Liver (tissue), 9 donors: Measurements from ENCODE around the gene CREB3L2. TPM values are rescaled to one million over a fixed set of nuclear protein-coding genes. Genes with fewer than 3 reads are reported as not detected.

ENCODE experiments used
- DNase-seq: peaks from one replicate; pipeline ENCODE4 v3.0.0-alpha.2; 2017; ENCODE audit warnings: low spot score
- H3K27ac ChIP-seq, 2 donors: one replicate each; pipeline ENCODE4 v1.7.0; 2013; ENCODE audit warnings: inconsistent platforms in 2 of 2, low read length in 2 of 2, control low read depth in 1 of 2, low read depth in 1 of 2, mild to moderate bottlenecking in 1 of 2
- H3K27me3 ChIP-seq, 4 donors: one replicate each; pipeline versions ENCODE4 v1.6.1 to v1.7.0; 2013; ENCODE audit warnings: low read length in 3 of 4, inconsistent platforms in 1 of 4, mild to moderate bottlenecking in 1 of 4, moderate library complexity in 1 of 4; ENCODE audit not compliant: control insufficient read depth in 4 of 4, insufficient read depth in 4 of 4
- H3K36me3 ChIP-seq, 4 donors: one replicate each; pipeline versions ENCODE4 v1.6.1 to v1.7.0; 2013; ENCODE audit warnings: low read length in 3 of 4, mild to moderate bottlenecking in 3 of 4, low read depth in 1 of 4, moderate library complexity in 1 of 4; ENCODE audit not compliant: control insufficient read depth in 4 of 4, insufficient read depth in 3 of 4
- H3K4me1 ChIP-seq, 4 donors: one replicate each; pipeline versions ENCODE4 v1.6.1 to v1.7.0; 2013; ENCODE audit warnings: low read length in 3 of 4, mild to moderate bottlenecking in 3 of 4, moderate library complexity in 1 of 4; ENCODE audit not compliant: control insufficient read depth in 4 of 4, insufficient read depth in 4 of 4
- H3K4me3 ChIP-seq, 3 donors: one replicate each; pipeline versions ENCODE4 v1.6.1 to v1.7.0; 2013; ENCODE audit warnings: low read length in 3 of 3, control low read depth in 1 of 3, low read depth in 1 of 3, mild to moderate bottlenecking in 1 of 3
- H3K9ac ChIP-seq, 2 donors: one replicate each; pipeline ENCODE4 v1.7.0; 2013; ENCODE audit warnings: low read length in 2 of 2, mild to moderate bottlenecking in 2 of 2, moderate library complexity in 2 of 2, control low read depth in 1 of 2, low read depth in 1 of 2
- H3K9me3 ChIP-seq, 4 donors: one replicate each; pipeline versions ENCODE4 v1.6.1 to v1.7.0; 2013; ENCODE audit warnings: low read length in 3 of 4; ENCODE audit not compliant: control insufficient read depth in 4 of 4
- EGR1 ChIP-seq, 2 donors: IDR thresholded peaks; 2 replicates each; pipeline ENCODE4 v1.6.1; 2016 to 2018; ENCODE audit warnings: antibody characterized with exemption in 2 of 2, low read depth in 2 of 2
- FOXA1 ChIP-seq: IDR thresholded peaks from 2 replicates; pipeline ENCODE4 v1.6.1; 2016; ENCODE audit warnings: antibody characterized with exemption
- FOXA2 ChIP-seq: IDR thresholded peaks from 2 replicates; pipeline ENCODE4 v1.6.1; 2016; ENCODE audit warnings: antibody characterized with exemption
- GABPA ChIP-seq, 2 donors: IDR thresholded peaks in 1 of 2; conservative IDR thresholded peaks in 1 of 2; 2 replicates each; pipeline ENCODE4 v1.6.1; 2016; ENCODE audit warnings: antibody characterized with exemption in 2 of 2, mild to moderate bottlenecking in 1 of 2, moderate library complexity in 1 of 2
- HNF4A ChIP-seq, 2 donors: conservative IDR thresholded peaks; 2 replicates each; pipeline ENCODE4 v1.6.1; 2016; ENCODE audit warnings: antibody characterized with exemption in 2 of 2, mild to moderate bottlenecking in 2 of 2
- HNF4G ChIP-seq: IDR thresholded peaks from 2 replicates; pipeline ENCODE4 v1.6.1; 2016; ENCODE audit warnings: antibody characterized with exemption
- JUND ChIP-seq, 2 donors: IDR thresholded peaks; 2 replicates each; pipeline ENCODE4 v1.6.1; 2016; ENCODE audit warnings: antibody characterized with exemption in 2 of 2
- NR2F2 ChIP-seq: IDR thresholded peaks from 2 replicates; pipeline ENCODE4 v1.6.1; 2016; ENCODE audit warnings: antibody characterized with exemption
- RAD21 ChIP-seq, 2 donors: IDR thresholded peaks; 2 replicates each; pipeline ENCODE4 v1.6.1; 2016; ENCODE audit warnings: antibody characterized with exemption in 2 of 2, mild to moderate bottlenecking in 2 of 2
- RXRA ChIP-seq, 2 donors: IDR thresholded peaks; 2 replicates each; pipeline ENCODE4 v1.6.1; 2017 to 2018; ENCODE audit warnings: antibody characterized with exemption in 2 of 2, mild to moderate bottlenecking in 1 of 2
- SP1 ChIP-seq: IDR thresholded peaks from 2 replicates; pipeline ENCODE4 v1.6.1; 2018; ENCODE audit warnings: antibody characterized with exemption, mild to moderate bottlenecking
- TAF1 ChIP-seq: conservative IDR thresholded peaks from 2 replicates; pipeline ENCODE4 v1.6.1; 2016; ENCODE audit warnings: antibody characterized with exemption, mild to moderate bottlenecking
- YY1 ChIP-seq: IDR thresholded peaks from 2 replicates; pipeline ENCODE4 v1.6.1; 2016; ENCODE audit warnings: antibody characterized with exemption, mild to moderate bottlenecking
- WGBS: extraction: QIAGEN DNeasy Blood & Tissue Kit; methylation state at CpG from one replicate; pipeline ENCODE4 v1.1.7; 2013; 5-methylcytosine and 5-hydroxymethylcytosine counted together
- polyA plus RNA-seq, 2 donors: library from polyadenylated mRNA; stranded (reverse) in 1 of 2; unstranded in 1 of 2; fragments of 200-250 nt in 1 of 2; fragments of >200 nt in 1 of 2; fragmentation: Nextera tagmentation in 1 of 2; extraction: Ambion mirVana in 1 of 2; gene quantifications; one replicate each; pipeline versions ENCODE4 v1.2.1 to v1.2.3, GENCODE V29; 2013 to 2015
- total RNA-seq, 2 donors: library from RNA; depleted of rRNA; stranded (reverse); fragments of >200 nt; gene quantifications; one replicate each; pipeline ENCODE4 v1.2.3, GENCODE V29; 2014
- TF ChIP-seq, protein P1 (sequence below): IDR thresholded peaks from 2 replicates; pipeline ENCODE4 v1.6.1; 2016; ENCODE audit warnings: antibody characterized with exemption
- TF ChIP-seq, protein P2 (sequence below): IDR thresholded peaks from 2 replicates; pipeline ENCODE4 v1.6.1; 2016; ENCODE audit warnings: antibody characterized with exemption
- TF ChIP-seq, protein P3 (sequence below): fragments of 150-350 bp; IDR thresholded peaks from 2 replicates; pipeline ENCODE4 v1.5.1; 2017; ENCODE audit warnings: improper control_type of control experiment, low read depth, low read length; ENCODE audit not compliant: missing input control
- TF ChIP-seq, protein P4 (sequence below): IDR thresholded peaks from 2 replicates; pipeline ENCODE4 v1.6.1; 2016; ENCODE audit warnings: antibody characterized with exemption, mild to moderate bottlenecking
- TF ChIP-seq, protein P5 (sequence below): IDR thresholded peaks from 2 replicates; pipeline ENCODE4 v1.6.1; 2016; ENCODE audit warnings: antibody characterized with exemption
- donor health status: healthy.
- donor health status: healthy.
- donor health status: healthy.
- donor health status: healthy.
- donor health status: healthy.

CREB3L2 gene
- total and polyA plus RNA-seq, 4 donors = 6.7 to 16.6 (median 9.9) TPM

DNA sequence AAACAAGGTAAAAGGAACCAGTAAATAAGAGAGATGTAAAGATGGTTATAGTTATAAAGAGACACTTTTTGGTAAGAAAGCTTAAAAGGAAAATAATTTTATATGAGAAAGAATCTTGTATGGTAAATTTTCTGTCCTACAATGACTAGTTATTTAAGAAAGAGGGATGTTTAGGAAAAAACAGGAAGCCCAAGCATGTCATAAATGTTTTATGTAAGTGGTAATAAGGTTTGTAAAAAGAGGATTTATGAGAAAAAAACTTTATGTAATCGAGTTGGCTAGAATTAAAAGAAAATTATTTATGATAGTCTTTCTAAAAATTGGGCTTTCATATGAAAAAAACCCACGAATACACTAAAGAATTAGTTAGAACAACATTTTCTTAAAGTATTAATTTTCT is 34.2 kb upstream of the CREB3L2 start:
- H3K4me1 ChIP-seq = peaks cover 0 to 3% (median 0%) of the 10 kb centered on the region in 4 donors
- no peaks in the 10 kb centered on the region for H3K9me3 ChIP-seq
- no peak overlapping the region for H3K9ac ChIP-seq
- no peak for DNase-seq
- no peaks in the 10 kb centered on the region for H3K27me3 ChIP-seq
- WGBS = 73% methylated on average over 2 of the region's 2 CpGs
- no peaks in the 10 kb centered on the region for H3K36me3 ChIP-seq
- TF ChIP-seq, protein P1, sequence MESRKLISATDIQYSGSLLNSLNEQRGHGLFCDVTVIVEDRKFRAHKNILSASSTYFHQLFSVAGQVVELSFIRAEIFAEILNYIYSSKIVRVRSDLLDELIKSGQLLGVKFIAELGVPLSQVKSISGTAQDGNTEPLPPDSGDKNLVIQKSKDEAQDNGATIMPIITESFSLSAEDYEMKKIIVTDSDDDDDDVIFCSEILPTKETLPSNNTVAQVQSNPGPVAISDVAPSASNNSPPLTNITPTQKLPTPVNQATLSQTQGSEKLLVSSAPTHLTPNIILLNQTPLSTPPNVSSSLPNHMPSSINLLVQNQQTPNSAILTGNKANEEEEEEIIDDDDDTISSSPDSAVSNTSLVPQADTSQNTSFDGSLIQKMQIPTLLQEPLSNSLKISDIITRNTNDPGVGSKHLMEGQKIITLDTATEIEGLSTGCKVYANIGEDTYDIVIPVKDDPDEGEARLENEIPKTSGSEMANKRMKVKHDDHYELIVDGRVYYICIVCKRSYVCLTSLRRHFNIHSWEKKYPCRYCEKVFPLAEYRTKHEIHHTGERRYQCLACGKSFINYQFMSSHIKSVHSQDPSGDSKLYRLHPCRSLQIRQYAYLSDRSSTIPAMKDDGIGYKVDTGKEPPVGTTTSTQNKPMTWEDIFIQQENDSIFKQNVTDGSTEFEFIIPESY = no peak
- TF ChIP-seq SP1 (no peak), RXRA (IDR thresholded peaks at IDR 0.05) (no peak), HNF4G (no peak), TAF1 (no peak), EGR1 (IDR thresholded peaks at IDR 0.05; ENCODE audit: low read depth in 2 of 2) (no peak), YY1 (no peak), JUND (IDR thresholded peaks at IDR 0.05) (no peak), FOXA2 (no peak), HNF4A (conservative IDR thresholded peaks at IDR 0.05) (no peak), GABPA (IDR thresholded peaks at IDR 0.05 in 1 of 2, conservative IDR thresholded peaks at IDR 0.05 in 1 of 2) (no peak), RAD21 (IDR thresholded peaks at IDR 0.05) (no peak), FOXA1 (no peak), NR2F2 (no peak)
- TF ChIP-seq, protein P2, sequence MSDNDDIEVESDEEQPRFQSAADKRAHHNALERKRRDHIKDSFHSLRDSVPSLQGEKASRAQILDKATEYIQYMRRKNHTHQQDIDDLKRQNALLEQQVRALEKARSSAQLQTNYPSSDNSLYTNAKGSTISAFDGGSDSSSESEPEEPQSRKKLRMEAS = no peak
- TF ChIP-seq, protein P3, sequence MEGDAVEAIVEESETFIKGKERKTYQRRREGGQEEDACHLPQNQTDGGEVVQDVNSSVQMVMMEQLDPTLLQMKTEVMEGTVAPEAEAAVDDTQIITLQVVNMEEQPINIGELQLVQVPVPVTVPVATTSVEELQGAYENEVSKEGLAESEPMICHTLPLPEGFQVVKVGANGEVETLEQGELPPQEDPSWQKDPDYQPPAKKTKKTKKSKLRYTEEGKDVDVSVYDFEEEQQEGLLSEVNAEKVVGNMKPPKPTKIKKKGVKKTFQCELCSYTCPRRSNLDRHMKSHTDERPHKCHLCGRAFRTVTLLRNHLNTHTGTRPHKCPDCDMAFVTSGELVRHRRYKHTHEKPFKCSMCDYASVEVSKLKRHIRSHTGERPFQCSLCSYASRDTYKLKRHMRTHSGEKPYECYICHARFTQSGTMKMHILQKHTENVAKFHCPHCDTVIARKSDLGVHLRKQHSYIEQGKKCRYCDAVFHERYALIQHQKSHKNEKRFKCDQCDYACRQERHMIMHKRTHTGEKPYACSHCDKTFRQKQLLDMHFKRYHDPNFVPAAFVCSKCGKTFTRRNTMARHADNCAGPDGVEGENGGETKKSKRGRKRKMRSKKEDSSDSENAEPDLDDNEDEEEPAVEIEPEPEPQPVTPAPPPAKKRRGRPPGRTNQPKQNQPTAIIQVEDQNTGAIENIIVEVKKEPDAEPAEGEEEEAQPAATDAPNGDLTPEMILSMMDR = no peak
- TF ChIP-seq, protein P4, sequence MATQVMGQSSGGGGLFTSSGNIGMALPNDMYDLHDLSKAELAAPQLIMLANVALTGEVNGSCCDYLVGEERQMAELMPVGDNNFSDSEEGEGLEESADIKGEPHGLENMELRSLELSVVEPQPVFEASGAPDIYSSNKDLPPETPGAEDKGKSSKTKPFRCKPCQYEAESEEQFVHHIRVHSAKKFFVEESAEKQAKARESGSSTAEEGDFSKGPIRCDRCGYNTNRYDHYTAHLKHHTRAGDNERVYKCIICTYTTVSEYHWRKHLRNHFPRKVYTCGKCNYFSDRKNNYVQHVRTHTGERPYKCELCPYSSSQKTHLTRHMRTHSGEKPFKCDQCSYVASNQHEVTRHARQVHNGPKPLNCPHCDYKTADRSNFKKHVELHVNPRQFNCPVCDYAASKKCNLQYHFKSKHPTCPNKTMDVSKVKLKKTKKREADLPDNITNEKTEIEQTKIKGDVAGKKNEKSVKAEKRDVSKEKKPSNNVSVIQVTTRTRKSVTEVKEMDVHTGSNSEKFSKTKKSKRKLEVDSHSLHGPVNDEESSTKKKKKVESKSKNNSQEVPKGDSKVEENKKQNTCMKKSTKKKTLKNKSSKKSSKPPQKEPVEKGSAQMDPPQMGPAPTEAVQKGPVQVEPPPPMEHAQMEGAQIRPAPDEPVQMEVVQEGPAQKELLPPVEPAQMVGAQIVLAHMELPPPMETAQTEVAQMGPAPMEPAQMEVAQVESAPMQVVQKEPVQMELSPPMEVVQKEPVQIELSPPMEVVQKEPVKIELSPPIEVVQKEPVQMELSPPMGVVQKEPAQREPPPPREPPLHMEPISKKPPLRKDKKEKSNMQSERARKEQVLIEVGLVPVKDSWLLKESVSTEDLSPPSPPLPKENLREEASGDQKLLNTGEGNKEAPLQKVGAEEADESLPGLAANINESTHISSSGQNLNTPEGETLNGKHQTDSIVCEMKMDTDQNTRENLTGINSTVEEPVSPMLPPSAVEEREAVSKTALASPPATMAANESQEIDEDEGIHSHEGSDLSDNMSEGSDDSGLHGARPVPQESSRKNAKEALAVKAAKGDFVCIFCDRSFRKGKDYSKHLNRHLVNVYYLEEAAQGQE = no peak
- TF ChIP-seq, protein P5, sequence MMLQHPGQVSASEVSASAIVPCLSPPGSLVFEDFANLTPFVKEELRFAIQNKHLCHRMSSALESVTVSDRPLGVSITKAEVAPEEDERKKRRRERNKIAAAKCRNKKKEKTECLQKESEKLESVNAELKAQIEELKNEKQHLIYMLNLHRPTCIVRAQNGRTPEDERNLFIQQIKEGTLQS = no peak
- H3K27ac ChIP-seq = no peak overlapping the region
- no peak overlapping the region for H3K4me3 ChIP-seq
